Neural crest cell (in vitro differentiated cells): ENCODE results near the gene SLC9A2. TPM values are rescaled to one million over a fixed set of nuclear protein-coding genes. Genes with fewer than 3 reads are reported as not detected.

Experiments used
- DNase-seq: peaks from one replicate; pipeline ENCODE4 v3.0.0; 2021; ENCODE audit warnings: low read depth, mixed read lengths, low spot score
- H3K27ac Mint-ChIP-seq: one replicate; pipeline ENCODE4 v1.8.0; 2021; ENCODE audit warnings: mild to moderate bottlenecking, mixed read lengths; ENCODE audit not compliant: unreplicated experiment
- H3K27me3 Mint-ChIP-seq: 2 replicates; pipeline ENCODE4 v1.8.0; 2021; ENCODE audit warnings: low read depth, mild to moderate bottlenecking, mixed read lengths
- H3K36me3 Mint-ChIP-seq: 2 replicates; pipeline ENCODE4 v1.8.0; 2021; ENCODE audit warnings: low read depth, mild to moderate bottlenecking, mixed read lengths
- H3K4me1 Mint-ChIP-seq: 2 replicates; pipeline ENCODE4 v1.8.0; 2021; ENCODE audit warnings: mixed read lengths
- H3K4me3 Mint-ChIP-seq: one replicate; pipeline ENCODE4 v1.8.0; 2021; ENCODE audit warnings: mild to moderate bottlenecking, mixed read lengths
- H3K9me3 Mint-ChIP-seq: 2 replicates; pipeline ENCODE4 v1.8.0; 2021; ENCODE audit warnings: mixed read lengths
- total RNA-seq: library from RNA; stranded (reverse); gene quantifications from 2 replicates; pipeline ENCODE4 v1.2.1, GENCODE V29; 2021
- TF ChIP-seq, protein P1 (sequence below): fragments of 200-600 bp; sonication (generic); conservative IDR thresholded peaks from 2 replicates; pipeline ENCODE4 v1.5.0; 2021; ENCODE audit warnings: antibody characterized with exemption, mild to moderate bottlenecking

Gene SLC9A2
- total RNA-seq, 1 donor from 2014 or later: 0.09 TPM

DNA sequence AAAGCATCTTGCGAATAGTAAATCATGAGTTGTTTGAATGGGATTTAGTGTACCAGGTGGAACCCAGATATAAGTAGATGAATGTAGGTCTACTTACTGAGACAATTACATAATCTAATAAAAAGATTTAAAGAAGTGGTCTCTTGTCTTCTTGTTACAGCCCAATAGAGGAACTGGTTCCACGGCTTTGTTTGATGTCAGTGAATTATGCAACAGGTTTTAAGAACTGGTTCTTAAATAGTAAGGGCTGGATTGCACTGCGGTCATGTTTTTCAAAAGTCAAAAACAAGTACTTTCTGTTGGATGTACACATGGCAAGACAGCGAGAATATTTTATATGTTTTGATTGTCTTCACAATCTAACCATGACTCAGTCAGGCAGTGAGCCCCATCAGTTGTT is 15.4 kb upstream of the SLC9A2 start:
- TF ChIP-seq, protein P1, sequence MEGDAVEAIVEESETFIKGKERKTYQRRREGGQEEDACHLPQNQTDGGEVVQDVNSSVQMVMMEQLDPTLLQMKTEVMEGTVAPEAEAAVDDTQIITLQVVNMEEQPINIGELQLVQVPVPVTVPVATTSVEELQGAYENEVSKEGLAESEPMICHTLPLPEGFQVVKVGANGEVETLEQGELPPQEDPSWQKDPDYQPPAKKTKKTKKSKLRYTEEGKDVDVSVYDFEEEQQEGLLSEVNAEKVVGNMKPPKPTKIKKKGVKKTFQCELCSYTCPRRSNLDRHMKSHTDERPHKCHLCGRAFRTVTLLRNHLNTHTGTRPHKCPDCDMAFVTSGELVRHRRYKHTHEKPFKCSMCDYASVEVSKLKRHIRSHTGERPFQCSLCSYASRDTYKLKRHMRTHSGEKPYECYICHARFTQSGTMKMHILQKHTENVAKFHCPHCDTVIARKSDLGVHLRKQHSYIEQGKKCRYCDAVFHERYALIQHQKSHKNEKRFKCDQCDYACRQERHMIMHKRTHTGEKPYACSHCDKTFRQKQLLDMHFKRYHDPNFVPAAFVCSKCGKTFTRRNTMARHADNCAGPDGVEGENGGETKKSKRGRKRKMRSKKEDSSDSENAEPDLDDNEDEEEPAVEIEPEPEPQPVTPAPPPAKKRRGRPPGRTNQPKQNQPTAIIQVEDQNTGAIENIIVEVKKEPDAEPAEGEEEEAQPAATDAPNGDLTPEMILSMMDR: no peak
- DNase-seq: no peak
- Mint-ChIP-seq H3K9me3 (no peaks in the 10 kb centered on the region), H3K36me3 (no peaks in the 10 kb centered on the region), H3K27me3 (peaks cover 4% of the 10 kb centered on the region), H3K4me1 (no peaks in the 10 kb centered on the region), H3K27ac (no peak overlapping the region), H3K4me3 (no peak overlapping the region)

DNA sequence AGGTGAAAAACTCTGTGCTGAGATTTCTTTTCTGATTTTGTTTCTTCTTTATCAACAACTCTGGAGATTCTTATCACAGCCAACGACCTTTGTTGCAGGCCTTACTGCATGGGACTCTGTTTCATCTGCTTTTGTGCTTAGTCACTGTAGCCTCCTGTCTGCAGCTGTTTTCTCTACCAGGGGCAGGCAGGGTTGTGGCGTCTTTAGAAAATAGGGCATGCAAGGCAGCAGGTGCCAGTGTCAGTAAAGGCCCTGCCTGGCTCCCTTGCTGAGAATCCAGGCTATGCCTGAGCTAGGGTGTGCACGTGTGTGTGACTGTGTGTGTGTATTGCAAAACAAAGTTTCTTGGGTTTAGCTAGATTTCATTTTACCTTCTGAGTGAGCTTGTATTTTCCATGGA is 14.6 kb upstream of the SLC9A2 start:
- Mint-ChIP-seq H3K9me3 (no peaks in the 10 kb centered on the region), H3K27me3 (peaks cover 4% of the 10 kb centered on the region), H3K36me3 (no peaks in the 10 kb centered on the region), H3K4me3 (no peak overlapping the region), H3K27ac (no peak overlapping the region), H3K4me1 (no peaks in the 10 kb centered on the region)
- TF ChIP-seq, protein P1: no peak
- no peak for DNase-seq

DNA sequence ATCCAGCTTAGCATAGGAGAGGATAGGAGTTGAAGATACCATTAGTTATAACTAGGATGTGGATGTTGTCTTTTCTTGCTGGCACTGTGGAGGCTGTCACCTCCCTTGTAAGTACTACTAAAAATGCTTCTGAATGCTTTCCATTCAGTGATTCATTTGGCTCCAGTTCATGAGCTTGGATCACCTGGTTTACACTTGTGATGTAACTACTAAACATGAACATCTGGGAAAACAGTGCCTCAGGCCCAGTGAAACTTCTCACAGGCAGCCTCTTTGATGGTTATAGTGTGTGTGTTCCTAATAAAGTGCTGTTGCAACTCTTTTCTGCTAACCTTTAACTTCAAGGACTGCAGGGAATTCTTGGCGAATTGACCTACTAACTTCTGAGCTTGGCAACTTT is 13.0 kb upstream of the SLC9A2 start:
- Mint-ChIP-seq H3K9me3 (no peaks in the 10 kb centered on the region), H3K4me1 (no peaks in the 10 kb centered on the region), H3K36me3 (no peaks in the 10 kb centered on the region), H3K4me3 (no peak overlapping the region), H3K27ac (no peak overlapping the region), H3K27me3 (no peaks in the 10 kb centered on the region)
- no peak for DNase-seq
- TF ChIP-seq, protein P1: no peak

DNA sequence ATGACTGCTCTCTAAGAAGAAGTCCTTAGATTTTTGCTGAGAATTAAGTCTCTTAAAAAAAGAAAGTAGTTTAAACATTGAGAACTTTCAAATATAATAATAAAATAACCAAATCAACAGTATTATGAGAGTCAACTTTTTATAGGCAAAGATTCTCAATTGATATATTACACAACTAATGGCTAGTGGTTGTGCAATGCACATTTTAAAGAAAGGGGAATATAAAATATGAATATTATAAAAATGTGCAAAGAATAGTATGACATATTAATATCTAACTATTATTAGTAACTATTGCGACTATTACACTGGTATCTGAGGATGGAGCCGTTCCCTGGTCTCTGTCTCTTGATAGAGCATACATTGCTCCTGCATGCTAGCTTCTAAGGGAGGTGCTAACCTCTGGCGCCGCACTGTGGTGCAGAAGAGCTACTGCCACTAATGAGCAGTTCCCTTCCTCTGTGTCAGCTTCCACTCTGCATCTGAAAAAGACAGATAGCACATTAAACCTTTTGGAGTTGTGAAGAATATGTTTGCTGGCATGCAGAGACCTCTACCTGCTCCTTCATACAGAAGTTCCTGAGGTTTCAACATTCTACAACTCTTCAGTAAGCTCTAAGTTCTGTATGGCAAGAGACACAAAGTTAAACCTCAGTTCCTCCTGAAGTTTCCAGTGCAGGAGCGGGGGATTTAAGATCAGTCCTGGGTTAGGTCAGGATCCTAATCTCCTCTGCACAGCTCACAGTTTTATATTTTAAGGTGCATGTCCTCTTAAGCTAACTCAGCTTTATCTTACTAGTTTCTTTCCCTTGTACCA is 3.5 kb upstream of the SLC9A2 start:
- Mint-ChIP-seq H3K36me3 (no peaks in the 10 kb centered on the region), H3K4me1 (peaks cover 12% of the 10 kb centered on the region), H3K9me3 (no peaks in the 10 kb centered on the region), H3K27me3 (peaks cover 65% of the 10 kb centered on the region), H3K4me3 (peak overlapping the region; percentile 58), H3K27ac (no peak overlapping the region)
- TF ChIP-seq, protein P1: peak; percentile 91
- peak; percentile 46 for DNase-seq

DNA sequence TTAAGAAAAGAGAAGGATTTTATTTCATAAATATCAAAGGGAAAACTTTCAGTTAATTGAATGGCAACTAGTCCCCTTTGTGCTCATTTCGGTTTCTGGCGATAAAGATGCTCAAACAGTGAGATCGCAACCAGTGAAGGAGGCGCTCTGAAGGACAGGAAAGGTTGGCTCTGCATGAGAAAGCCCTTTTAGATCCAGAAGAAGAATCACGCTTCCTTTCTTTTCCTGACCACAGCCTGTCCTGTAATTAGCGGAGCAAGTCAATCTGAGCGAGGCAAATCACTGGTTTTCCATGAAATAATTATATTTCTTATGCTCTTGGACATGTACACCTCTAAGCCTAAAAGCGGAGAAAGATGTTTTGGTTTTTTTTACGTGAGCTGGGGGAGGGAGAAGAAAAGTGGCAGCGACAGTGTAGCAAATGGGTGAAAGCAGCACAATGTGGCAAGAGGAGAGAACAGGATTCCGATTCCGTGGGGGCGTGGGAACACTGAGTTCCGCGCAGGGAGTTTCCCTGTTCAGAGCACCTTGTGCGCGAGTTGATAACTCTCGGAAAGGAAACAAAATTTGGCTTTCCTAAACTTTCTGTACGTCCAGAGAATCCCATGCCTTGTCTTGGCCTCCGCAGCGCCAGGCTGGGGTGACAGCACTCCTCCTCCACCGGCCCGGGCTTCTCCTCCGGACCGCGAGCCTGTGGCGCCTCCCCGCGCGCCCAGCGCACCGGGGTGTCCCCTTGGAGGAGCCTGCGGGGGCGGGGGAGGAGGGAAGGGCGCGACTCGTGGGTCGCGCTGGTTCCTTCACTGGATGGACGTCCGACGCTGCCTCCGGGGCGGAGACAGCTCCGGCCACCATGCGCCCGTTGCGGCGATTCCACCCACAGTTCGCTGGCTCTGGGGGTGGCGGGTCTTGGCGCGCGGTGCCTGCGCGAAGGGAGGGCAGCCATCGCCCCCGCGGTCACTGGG is 620 bp upstream of the SLC9A2 start:
- DNase-seq: peak; percentile 23
- H3K27me3 Mint-ChIP-seq: peaks cover 89% of the 10 kb centered on the region
- H3K9me3 Mint-ChIP-seq: no peaks in the 10 kb centered on the region
- H3K4me1 Mint-ChIP-seq: peaks cover 12% of the 10 kb centered on the region
- no peaks in the 10 kb centered on the region for H3K36me3 Mint-ChIP-seq
- peak overlapping the region; percentile 90 for H3K4me3 Mint-ChIP-seq
- no peak overlapping the region for H3K27ac Mint-ChIP-seq
- TF ChIP-seq, protein P1: no peak
